Thyroid gland (tissue), 4 donors: ENCODE data around the gene CACUL1.

Source experiments
- POLR2A ChIP-seq, 2 donors: fragments of 450-650 bp; IDR thresholded peaks; one replicate each; pipeline ENCODE4 v1.6.1; 2017; ENCODE audit warnings: antibody characterized with exemption in 2 of 2, mild to moderate bottlenecking in 2 of 2, moderate library complexity in 1 of 2
- TF ChIP-seq, protein P1 (sequence below), 6 experiments: fragments of 200-600 bp in 3 of 6; fragments of 450-650 bp in 3 of 6; sonication (generic) in 3 of 6; IDR thresholded peaks; one replicate each; pipeline ENCODE4 v1.5.1; 2016 to 2019; ENCODE audit warnings: antibody characterized with exemption in 6 of 6, mild to moderate bottlenecking in 2 of 6, inconsistent platforms in 1 of 6, moderate library complexity in 1 of 6

DNA sequence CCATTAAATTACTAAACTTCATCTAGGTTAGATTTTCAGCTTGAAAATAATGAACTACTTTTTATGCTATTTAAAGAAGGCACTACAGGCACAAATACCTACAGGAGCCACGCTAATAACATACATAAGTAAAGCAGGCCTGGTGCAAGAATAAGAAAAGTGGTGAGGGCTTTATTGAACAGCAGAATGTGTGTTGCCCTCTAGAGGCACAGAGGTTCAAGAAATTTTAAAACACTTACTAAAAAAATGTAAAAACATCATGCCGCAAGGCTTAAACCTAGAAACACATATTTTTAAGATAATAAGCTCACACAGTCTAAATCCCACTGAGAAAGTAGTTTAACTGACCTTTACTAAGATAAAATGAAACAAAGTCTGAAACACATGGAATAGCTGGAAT is 20.3 kb downstream of the CACUL1 start:
- TF ChIP-seq, protein P1, sequence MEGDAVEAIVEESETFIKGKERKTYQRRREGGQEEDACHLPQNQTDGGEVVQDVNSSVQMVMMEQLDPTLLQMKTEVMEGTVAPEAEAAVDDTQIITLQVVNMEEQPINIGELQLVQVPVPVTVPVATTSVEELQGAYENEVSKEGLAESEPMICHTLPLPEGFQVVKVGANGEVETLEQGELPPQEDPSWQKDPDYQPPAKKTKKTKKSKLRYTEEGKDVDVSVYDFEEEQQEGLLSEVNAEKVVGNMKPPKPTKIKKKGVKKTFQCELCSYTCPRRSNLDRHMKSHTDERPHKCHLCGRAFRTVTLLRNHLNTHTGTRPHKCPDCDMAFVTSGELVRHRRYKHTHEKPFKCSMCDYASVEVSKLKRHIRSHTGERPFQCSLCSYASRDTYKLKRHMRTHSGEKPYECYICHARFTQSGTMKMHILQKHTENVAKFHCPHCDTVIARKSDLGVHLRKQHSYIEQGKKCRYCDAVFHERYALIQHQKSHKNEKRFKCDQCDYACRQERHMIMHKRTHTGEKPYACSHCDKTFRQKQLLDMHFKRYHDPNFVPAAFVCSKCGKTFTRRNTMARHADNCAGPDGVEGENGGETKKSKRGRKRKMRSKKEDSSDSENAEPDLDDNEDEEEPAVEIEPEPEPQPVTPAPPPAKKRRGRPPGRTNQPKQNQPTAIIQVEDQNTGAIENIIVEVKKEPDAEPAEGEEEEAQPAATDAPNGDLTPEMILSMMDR (IDR thresholded peaks at IDR 0.05): no peak
- no peak for TF ChIP-seq POLR2A (IDR thresholded peaks at IDR 0.05)
